ENCODE measurements around the gene C11orf16. TPM values are rescaled to one million over a fixed set of nuclear protein-coding genes. Genes with fewer than 3 reads are reported as not detected.

Gene C11orf16
- total RNA-seq, 2 experiments from 2014 or later, result not detected

DNA sequence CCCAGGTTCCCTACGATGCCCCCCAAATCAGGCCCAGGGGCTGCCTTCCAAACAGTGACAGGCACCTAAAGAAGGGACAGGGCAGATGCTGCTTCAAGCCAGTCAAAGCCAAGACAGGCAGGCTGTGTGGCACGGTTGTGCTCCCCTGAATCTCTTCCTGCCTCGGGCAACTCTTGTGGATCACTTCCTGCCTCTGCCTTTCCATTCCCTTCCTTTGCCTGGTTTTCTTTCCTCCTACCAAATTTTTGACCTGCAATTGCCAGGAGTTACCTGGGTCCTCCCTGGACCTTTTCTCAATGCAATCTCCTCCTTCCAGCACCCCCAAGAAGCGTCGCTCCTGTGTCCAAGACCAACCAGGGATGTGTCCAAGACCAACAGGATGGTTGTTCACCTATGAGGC, 5.5 kb downstream of the C11orf16 start:
- no peaks in the 10 kb centered on the region for H3K9me3 Mint-ChIP-seq
- Histone ChIP-seq H3K27me3 (ENCODE audit: control insufficient read depth in 1 of 2, insufficient read depth in 2 of 2, low read length in 2 of 2) (no peaks in the 10 kb centered on the region), H3K4me1 (ENCODE audit: insufficient read depth, low read length) (no peaks in the 10 kb centered on the region), H3K9me3 (ENCODE audit: control insufficient read depth in 1 of 2, insufficient read depth in 1 of 2, low read length in 2 of 2) (no peaks in the 10 kb centered on the region), H3K27ac (ENCODE audit: low read depth in 1 of 2, low read length in 2 of 2) (no peak overlapping the region), H3K4me3 (ENCODE audit: low read length) (no peak overlapping the region), H3K36me3 (ENCODE audit: insufficient read depth, low read length) (peaks cover 6% of the 10 kb centered on the region)
- ATAC-seq (ENCODE audit: poor library complexity), result no peak
- intact Hi-C loops (cut with DNase I, micrococcal nuclease), result no loop called here
- H3K36me3 Mint-ChIP-seq (ENCODE audit: low read depth), result peaks cover 10% of the 10 kb centered on the region
- ChIA-PET CTCF (no interaction called here), POLR2A (interaction anchor here (0.6 kb wide), 1 partner anchor 985 kb away, joined by 3 read pairs; no protein-coding TSS in a partner anchor)
- no peaks in the 10 kb centered on the region for H3K4me1 Mint-ChIP-seq (ENCODE audit: low read depth)
- DNase-seq, result no peak
- H3K27ac Mint-ChIP-seq, result no peak overlapping the region
- TF ChIP-seq, protein P1, sequence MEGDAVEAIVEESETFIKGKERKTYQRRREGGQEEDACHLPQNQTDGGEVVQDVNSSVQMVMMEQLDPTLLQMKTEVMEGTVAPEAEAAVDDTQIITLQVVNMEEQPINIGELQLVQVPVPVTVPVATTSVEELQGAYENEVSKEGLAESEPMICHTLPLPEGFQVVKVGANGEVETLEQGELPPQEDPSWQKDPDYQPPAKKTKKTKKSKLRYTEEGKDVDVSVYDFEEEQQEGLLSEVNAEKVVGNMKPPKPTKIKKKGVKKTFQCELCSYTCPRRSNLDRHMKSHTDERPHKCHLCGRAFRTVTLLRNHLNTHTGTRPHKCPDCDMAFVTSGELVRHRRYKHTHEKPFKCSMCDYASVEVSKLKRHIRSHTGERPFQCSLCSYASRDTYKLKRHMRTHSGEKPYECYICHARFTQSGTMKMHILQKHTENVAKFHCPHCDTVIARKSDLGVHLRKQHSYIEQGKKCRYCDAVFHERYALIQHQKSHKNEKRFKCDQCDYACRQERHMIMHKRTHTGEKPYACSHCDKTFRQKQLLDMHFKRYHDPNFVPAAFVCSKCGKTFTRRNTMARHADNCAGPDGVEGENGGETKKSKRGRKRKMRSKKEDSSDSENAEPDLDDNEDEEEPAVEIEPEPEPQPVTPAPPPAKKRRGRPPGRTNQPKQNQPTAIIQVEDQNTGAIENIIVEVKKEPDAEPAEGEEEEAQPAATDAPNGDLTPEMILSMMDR (IDR thresholded peaks at IDR 0.05), result no peak
- no peak overlapping the region for H3K4me3 Mint-ChIP-seq
- H3K27me3 Mint-ChIP-seq, result no peaks in the 10 kb centered on the region

DNA sequence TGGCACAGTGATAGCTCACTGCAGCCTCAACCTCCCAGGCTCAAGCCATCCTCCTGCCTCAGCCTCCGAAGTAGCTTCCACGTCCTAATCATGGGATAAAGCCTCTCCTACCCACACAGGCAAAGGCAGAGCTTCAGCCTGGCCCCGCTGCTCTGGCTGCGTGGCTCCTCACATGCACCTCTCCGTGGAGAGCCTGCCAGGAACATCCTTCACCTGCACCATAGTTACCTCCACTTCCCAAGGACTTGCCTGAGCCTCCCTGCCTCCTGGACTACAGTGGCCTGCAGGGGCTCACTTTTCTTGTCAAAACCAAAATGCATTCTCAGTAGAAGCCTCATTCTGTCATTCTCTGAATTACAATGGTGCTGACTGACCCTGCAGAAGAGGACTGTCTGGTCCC, 6.5 kb downstream of the C11orf16 start:
- Histone ChIP-seq H3K36me3 (ENCODE audit: insufficient read depth, low read length) (peaks cover 9% of the 10 kb centered on the region), H3K27me3 (ENCODE audit: control insufficient read depth in 1 of 2, insufficient read depth in 2 of 2, low read length in 2 of 2) (no peaks in the 10 kb centered on the region), H3K4me1 (ENCODE audit: insufficient read depth, low read length) (no peaks in the 10 kb centered on the region), H3K9me3 (ENCODE audit: control insufficient read depth in 1 of 2, insufficient read depth in 1 of 2, low read length in 2 of 2) (no peaks in the 10 kb centered on the region), H3K4me3 (ENCODE audit: low read length) (no peak overlapping the region), H3K27ac (ENCODE audit: low read depth in 1 of 2, low read length in 2 of 2) (no peak overlapping the region)
- TF ChIP-seq, protein P1 (IDR thresholded peaks at IDR 0.05), result no peak
- Mint-ChIP-seq H3K27me3 (no peaks in the 10 kb centered on the region), H3K9me3 (no peaks in the 10 kb centered on the region), H3K4me3 (no peak overlapping the region), H3K27ac (no peak overlapping the region), H3K36me3 (ENCODE audit: low read depth) (peaks cover 20% of the 10 kb centered on the region), H3K4me1 (ENCODE audit: low read depth) (no peaks in the 10 kb centered on the region)
- POLR2A ChIA-PET, result no interaction called here
- no peak for ATAC-seq (ENCODE audit: poor library complexity)
- intact Hi-C loops (cut with DNase I, micrococcal nuclease), result no loop called here
- CTCF ChIA-PET, result no interaction called here
- DNase-seq, result no peak

DNA sequence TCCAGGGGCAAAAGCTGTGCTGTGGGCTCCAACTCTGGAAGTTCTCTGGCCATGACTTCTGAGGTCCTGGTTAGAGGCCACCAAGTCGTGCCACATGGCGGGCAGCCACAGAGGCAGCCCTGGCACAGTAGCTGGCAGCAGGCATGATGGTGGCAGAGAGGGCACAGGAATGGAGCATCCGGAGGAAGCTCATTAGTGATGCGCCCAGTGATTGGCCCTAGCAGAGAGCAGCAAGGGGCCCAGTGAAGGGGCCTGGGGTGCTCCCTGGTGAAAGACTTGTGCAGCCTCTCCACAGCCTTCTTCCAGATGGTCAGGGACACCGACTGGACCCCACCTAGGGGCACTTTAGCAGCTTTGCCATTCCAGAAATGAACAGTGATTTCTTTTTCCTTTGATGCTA, 7.0 kb downstream of the C11orf16 start:
- CTCF ChIA-PET, result no interaction called here
- no peak overlapping the region for H3K4me3 Mint-ChIP-seq
- peaks cover 22% of the 10 kb centered on the region for H3K36me3 Mint-ChIP-seq (ENCODE audit: low read depth)
- H3K4me1 Mint-ChIP-seq (ENCODE audit: low read depth), result no peaks in the 10 kb centered on the region
- Histone ChIP-seq H3K9me3 (ENCODE audit: control insufficient read depth in 1 of 2, insufficient read depth in 1 of 2, low read length in 2 of 2) (no peaks in the 10 kb centered on the region), H3K4me1 (ENCODE audit: insufficient read depth, low read length) (no peaks in the 10 kb centered on the region), H3K4me3 (ENCODE audit: low read length) (no peak overlapping the region), H3K27ac (ENCODE audit: low read depth in 1 of 2, low read length in 2 of 2) (no peak overlapping the region), H3K36me3 (ENCODE audit: insufficient read depth, low read length) (peaks cover 14% of the 10 kb centered on the region), H3K27me3 (ENCODE audit: control insufficient read depth in 1 of 2, insufficient read depth in 2 of 2, low read length in 2 of 2) (no peaks in the 10 kb centered on the region)
- H3K27ac Mint-ChIP-seq, result no peak overlapping the region
- intact Hi-C loops (cut with DNase I, micrococcal nuclease), result no loop called here
- TF ChIP-seq, protein P1 (IDR thresholded peaks at IDR 0.05), result no peak
- no peaks in the 10 kb centered on the region for H3K27me3 Mint-ChIP-seq
- no peaks in the 10 kb centered on the region for H3K9me3 Mint-ChIP-seq
- ATAC-seq (ENCODE audit: poor library complexity) (no peak), DNase-seq (no peak)
- POLR2A ChIA-PET, result no interaction called here

Measured in CD4-positive, alpha-beta T cell (primary cell).